Astrocyte of the spinal cord (primary cell): ENCODE results near the gene MBLAC2.

Source experiments
- DNase-seq: peaks from one replicate; pipeline ENCODE4 v3.0.0; 2011; ENCODE audit warnings: low read depth, low spot score
- H3K4me3 ChIP-seq: 2 replicates; pipeline ENCODE4 v1.5.1; 2011; ENCODE audit warnings: low read depth, mild to moderate bottlenecking, low read length, moderate library complexity
- in situ Hi-C: cut with HindIII; loops from 2 replicates; pipeline ENCODE4 v1.10.0; 2017; ENCODE audit warnings: low sequenced_read_pairs
- TF ChIP-seq, protein P1 (sequence below): IDR thresholded peaks from 2 replicates; pipeline ENCODE4 v1.5.1; 2012; ENCODE audit warnings: low read depth, mild to moderate bottlenecking, low read length, inconsistent platforms

Gene MBLAC2

DNA sequence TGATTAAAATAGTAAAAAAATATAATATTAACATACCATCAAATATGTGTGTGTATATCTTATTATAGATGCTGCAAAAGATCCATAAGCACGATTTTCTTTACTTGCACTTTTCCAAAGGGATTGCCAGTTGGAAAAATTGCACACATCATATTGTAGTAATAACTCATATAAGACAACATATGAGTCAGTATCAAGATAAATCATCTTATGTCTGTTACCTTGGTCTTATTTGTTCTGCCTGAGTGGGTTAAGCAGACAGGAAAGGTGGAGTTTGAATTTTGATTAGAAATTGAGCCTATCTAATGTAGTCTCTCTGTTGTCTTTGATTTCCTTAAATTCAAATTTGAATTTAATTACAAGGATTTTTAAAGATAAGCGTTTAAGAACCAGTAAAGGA lies 30.2 kb upstream of the MBLAC2 start:
- no peak for DNase-seq
- in situ Hi-C loops, result no loop called here
- TF ChIP-seq, protein P1, sequence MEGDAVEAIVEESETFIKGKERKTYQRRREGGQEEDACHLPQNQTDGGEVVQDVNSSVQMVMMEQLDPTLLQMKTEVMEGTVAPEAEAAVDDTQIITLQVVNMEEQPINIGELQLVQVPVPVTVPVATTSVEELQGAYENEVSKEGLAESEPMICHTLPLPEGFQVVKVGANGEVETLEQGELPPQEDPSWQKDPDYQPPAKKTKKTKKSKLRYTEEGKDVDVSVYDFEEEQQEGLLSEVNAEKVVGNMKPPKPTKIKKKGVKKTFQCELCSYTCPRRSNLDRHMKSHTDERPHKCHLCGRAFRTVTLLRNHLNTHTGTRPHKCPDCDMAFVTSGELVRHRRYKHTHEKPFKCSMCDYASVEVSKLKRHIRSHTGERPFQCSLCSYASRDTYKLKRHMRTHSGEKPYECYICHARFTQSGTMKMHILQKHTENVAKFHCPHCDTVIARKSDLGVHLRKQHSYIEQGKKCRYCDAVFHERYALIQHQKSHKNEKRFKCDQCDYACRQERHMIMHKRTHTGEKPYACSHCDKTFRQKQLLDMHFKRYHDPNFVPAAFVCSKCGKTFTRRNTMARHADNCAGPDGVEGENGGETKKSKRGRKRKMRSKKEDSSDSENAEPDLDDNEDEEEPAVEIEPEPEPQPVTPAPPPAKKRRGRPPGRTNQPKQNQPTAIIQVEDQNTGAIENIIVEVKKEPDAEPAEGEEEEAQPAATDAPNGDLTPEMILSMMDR, result no peak
- no peak overlapping the region for H3K4me3 ChIP-seq

DNA sequence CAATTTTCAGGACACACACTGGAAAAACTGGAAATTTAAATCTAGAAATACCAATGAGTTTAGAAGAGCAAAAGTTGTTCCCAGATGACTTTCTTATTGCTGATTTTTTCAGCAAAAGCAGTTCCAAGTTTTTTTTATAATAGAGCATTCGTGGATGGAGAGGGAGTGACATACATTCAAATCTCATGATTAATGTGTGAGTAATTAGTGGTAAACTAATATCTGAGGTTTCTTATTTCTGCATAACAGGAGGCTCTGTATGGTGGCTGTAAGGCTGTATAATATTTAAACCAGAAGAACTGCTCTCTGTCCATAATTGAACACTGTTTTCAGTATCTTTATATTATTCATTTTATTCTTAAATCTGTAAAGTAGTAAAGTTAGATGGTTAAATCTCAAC lies 29.0 kb upstream of the MBLAC2 start:
- no peak for DNase-seq
- TF ChIP-seq, protein P1, result no peak
- in situ Hi-C loops, result no loop called here
- H3K4me3 ChIP-seq, result no peak overlapping the region

DNA sequence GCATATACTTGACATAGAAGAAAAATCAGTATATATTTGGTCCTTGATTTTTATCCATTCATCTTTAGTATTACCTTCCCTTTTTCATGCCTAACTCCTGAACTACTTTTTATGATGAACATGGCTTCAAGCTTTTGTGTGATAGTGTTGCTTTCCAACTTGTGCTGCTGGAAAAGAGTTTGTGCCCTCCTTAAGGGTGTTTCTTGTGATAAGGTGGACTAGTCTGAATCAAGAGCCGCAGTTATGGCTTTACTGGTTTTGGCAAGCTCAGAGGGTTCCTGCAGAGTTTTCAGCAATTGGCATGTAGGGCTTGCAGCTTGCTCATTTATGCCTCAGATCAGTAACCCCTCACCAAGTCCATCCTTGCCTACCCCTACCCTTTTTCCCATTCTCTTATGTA lies 20.6 kb upstream of the MBLAC2 start:
- in situ Hi-C loops, result no loop called here
- TF ChIP-seq, protein P1, result no peak
- no peak for DNase-seq
- no peak overlapping the region for H3K4me3 ChIP-seq

DNA sequence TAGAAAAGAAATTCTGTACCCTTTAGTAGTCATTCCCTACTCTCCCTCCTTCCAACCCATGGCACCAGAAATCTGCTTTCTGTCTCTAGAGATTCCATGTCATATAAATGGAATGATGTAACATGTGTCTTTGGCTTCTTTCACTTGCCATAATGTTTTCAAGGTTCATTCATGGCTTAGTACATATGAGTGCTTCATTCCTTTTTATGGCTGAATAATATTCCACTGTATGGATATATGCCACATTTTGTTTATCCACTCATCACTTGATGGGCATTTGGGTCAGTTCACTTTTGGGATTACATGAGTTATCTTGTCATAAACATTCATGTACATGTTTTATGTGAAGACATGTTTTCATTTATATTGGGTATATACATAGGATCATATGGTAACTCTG lies 19.5 kb upstream of the MBLAC2 start:
- TF ChIP-seq, protein P1, result no peak
- no peak overlapping the region for H3K4me3 ChIP-seq
- in situ Hi-C loops, result no loop called here
- DNase-seq, result no peak

DNA sequence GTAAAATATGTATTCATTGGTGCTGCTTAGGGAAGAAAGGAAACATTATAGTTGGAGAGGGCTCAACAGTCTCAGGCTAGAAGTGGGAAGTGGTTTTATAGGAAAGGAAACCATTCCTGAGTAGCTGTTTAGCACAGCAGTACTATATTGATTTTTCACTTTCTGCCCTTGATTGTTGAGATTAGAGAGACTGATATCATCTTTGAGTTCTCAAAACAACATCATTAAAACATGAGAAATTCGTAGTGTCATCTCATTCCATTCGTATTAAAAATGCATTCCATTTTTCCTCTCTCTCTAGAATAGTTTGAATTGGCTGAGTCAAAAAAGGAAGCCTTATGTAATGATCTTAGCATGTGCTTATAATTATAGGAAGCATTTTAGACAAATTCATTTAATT lies 14.2 kb upstream of the MBLAC2 start:
- no peak overlapping the region for H3K4me3 ChIP-seq
- in situ Hi-C loops, result no loop called here
- TF ChIP-seq, protein P1, result no peak
- no peak for DNase-seq

DNA sequence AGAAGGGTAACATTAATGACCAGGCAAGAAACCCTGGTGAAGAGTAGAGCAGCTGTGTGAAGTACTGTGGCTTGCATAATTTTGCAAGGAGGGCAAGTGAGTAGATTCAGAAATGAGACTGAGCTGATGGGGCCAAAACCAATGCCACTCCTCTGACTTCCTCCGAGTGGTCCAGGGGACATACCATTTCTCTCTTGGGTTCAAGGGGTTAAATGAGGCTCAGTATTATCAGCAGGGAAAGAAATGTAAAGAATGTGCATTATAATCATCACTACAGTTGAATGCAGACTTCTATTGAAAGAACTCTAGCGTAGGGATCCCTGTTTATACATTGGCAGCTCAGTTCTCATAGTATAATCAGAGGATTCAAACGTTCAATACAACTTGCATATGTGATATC lies 10.0 kb upstream of the MBLAC2 start:
- no peak for DNase-seq
- no peak overlapping the region for H3K4me3 ChIP-seq
- TF ChIP-seq, protein P1, result no peak
- in situ Hi-C loops, result no loop called here

DNA sequence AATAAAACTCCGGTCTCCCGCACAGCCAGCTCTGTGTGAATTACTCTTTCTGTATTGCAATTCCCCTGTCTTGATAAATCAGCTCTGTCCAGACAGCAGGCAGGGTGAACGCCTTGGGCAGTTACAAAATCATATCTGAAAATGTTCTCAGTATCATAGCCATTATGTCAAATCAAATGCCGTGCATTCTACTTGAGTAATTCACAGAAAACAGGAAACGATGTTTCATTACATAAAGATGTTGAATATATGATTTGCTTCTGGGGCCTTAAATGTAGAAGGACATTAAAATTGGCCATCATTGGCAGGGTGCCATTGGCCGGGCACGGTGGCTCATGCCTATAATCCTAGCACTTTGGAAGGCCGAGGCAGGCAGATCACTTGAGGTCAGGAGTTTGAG lies 8.6 kb upstream of the MBLAC2 start:
- H3K4me3 ChIP-seq, result no peak overlapping the region
- in situ Hi-C loops, result no loop called here
- TF ChIP-seq, protein P1, result no peak
- no peak for DNase-seq
